ENCODE results near the gene EIF2S1.
"Not testable (repeated sequence)": the region's sequence is repeated elsewhere in the genome, so short reads cannot be mapped to it uniquely, and the experiment has no call there.

EIF2S1 gene

GRCh38 chr14:67371247-67372148 is 11.4 kb downstream of the EIF2S1 start:
- DNase-seq (ENCODE audit: extremely low read depth in 1 of 2, low read depth in 1 of 2) = no peak

GRCh38 chr14:67372833-67373232 is 12.7 kb downstream of the EIF2S1 start:
- DNase-seq (ENCODE audit: extremely low read depth in 1 of 2, low read depth in 1 of 2) = no peak

GRCh38 chr14:67373347-67373746 is 13.2 kb downstream of the EIF2S1 start:
- no peak for DNase-seq (ENCODE audit: extremely low read depth in 1 of 2, low read depth in 1 of 2)

- no peak for DNase-seq (ENCODE audit: extremely low read depth in 1 of 2, low read depth in 1 of 2)
Measured at GRCh38 chr14:67377916-67378315, 17.8 kb downstream of the EIF2S1 start.

- no peak for DNase-seq (ENCODE audit: extremely low read depth in 1 of 2, low read depth in 1 of 2)
Measured at GRCh38 chr14:67385120-67385519, 25.0 kb downstream of the EIF2S1 start.

- DNase-seq (ENCODE audit: extremely low read depth in 1 of 2, low read depth in 1 of 2) = no peak
Measured at GRCh38 chr14:67385618-67386017, 25.5 kb downstream of the EIF2S1 start.

GRCh38 chr14:67387195-67387594 is 27.1 kb downstream of the EIF2S1 start:
- no peak for DNase-seq (ENCODE audit: extremely low read depth in 1 of 2, low read depth in 1 of 2)

GRCh38 chr14:67389275-67389674 is 29.1 kb downstream of the EIF2S1 start:
- DNase-seq (ENCODE audit: extremely low read depth in 1 of 2, low read depth in 1 of 2) = no peak

GRCh38 chr14:67389811-67390534 is 29.8 kb downstream of the EIF2S1 start:
- DNase-seq (ENCODE audit: extremely low read depth in 1 of 2, low read depth in 1 of 2) = no peak

GRCh38 chr14:67391268-67391667 is 31.1 kb downstream of the EIF2S1 start:
- DNase-seq (ENCODE audit: extremely low read depth in 1 of 2, low read depth in 1 of 2) = no peak

- DNase-seq (ENCODE audit: extremely low read depth in 1 of 2, low read depth in 1 of 2) = no peak
Measured at GRCh38 chr14:67392123-67392522, 32.0 kb downstream of the EIF2S1 start.

- DNase-seq (ENCODE audit: extremely low read depth in 1 of 2, low read depth in 1 of 2) = no peak
Measured at GRCh38 chr14:67392800-67393199, 32.7 kb downstream of the EIF2S1 start.

GRCh38 chr14:67393689-67394088 is 33.6 kb downstream of the EIF2S1 start:
- DNase-seq (ENCODE audit: extremely low read depth in 1 of 2, low read depth in 1 of 2) = no peak

GRCh38 chr14:67395086-67395875 is 35.2 kb downstream of the EIF2S1 start:
- DNase-seq (ENCODE audit: extremely low read depth in 1 of 2, low read depth in 1 of 2) = no peak

GRCh38 chr14:67395876-67396189 is 35.7 kb downstream of the EIF2S1 start:
- no peak for DNase-seq (ENCODE audit: extremely low read depth in 1 of 2, low read depth in 1 of 2)

GRCh38 chr14:67396381-67396970 is 36.3 kb downstream of the EIF2S1 start:
- DNase-seq (ENCODE audit: extremely low read depth in 1 of 2, low read depth in 1 of 2) = no peak

GRCh38 chr14:67397536-67397935 is 37.4 kb downstream of the EIF2S1 start:
- DNase-seq (ENCODE audit: extremely low read depth in 1 of 2, low read depth in 1 of 2) = no peak

GRCh38 chr14:67400434-67400833 is 40.3 kb downstream of the EIF2S1 start:
- no peak for DNase-seq (ENCODE audit: extremely low read depth in 1 of 2, low read depth in 1 of 2)

GRCh38 chr14:67405771-67406170 is 45.6 kb downstream of the EIF2S1 start:
- no peak for DNase-seq (ENCODE audit: extremely low read depth in 1 of 2, low read depth in 1 of 2)

GRCh38 chr14:67408122-67408801 is 48.1 kb downstream of the EIF2S1 start:
- DNase-seq (ENCODE audit: extremely low read depth in 1 of 2, low read depth in 1 of 2) = not testable (repeated sequence)
